Measurements from ENCODE around the gene SERINC1.

DNA sequence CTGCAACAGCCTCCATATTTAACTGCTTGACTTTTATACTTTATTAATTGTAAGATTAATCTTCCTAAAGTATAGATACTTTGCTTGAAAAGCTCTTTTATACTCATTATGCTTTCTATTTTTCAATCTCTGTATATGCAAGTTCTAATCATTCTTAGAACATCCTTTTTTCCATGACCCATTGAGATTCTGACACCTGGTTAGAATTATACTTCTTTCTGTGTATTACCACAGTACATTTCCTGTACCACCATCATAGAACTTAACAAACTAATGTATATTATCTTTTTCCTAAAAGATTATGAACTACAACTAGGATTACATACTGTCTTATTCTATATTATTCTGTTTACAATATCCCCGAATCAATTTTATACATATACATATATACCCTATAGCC is 13.5 kb downstream of the SERINC1 start:
- no peak for TF ChIP-seq CTCF (IDR thresholded peaks at IDR 0.05)
- TF ChIP-seq EZH2 (IDR thresholded peaks at IDR 0.05) = no peak

Data from neural progenitor cell (in vitro differentiated cells).